ENCODE results near the gene SERPINA5.

SERPINA5 gene, protein sequence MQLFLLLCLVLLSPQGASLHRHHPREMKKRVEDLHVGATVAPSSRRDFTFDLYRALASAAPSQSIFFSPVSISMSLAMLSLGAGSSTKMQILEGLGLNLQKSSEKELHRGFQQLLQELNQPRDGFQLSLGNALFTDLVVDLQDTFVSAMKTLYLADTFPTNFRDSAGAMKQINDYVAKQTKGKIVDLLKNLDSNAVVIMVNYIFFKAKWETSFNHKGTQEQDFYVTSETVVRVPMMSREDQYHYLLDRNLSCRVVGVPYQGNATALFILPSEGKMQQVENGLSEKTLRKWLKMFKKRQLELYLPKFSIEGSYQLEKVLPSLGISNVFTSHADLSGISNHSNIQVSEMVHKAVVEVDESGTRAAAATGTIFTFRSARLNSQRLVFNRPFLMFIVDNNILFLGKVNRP

DNA sequence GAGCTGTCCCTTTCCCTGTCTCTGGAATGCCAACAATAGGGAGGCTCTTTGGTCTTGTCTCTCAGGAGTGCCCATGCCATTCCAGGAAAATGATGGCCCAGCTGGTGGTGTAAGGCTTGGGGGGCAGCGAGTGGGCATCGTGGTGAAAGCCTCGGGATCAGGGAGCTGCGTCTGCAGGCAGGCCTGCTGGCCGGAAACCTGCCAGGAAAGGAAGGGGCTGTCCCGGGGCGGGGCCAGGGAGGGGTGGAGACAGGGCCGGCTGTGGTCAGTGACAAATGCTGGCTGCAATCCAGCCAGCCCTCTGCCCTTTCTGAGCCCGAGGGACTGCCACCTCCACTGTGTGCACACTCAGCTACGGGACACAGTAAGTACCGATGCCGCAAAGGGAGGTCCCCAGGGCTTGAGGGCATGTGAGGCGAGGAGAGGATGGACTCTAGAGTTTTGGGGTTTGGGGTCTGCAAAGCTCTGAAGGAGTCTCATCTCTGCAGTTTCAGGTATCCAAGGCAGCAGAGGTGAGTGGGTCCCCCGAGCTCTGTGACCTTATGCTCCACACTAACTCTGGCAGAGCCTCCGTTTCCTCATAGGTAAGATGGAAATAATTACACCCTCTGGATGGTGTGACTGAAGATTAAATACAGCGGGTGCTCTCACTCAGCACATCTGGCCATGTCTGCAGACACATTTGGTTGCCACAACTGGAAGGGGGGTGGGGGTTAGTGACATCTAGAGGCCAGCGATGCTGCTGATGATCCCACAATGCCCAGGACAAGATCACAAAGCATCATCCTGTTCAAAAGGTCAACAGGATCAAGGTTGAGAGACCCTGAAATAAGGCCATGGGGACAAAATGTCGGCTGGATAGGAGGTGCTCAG is at the start of gene SERPINA5:
SERPINA5 (plus strand) TSS at position 300 of the 873 bp plus-strand sequence. CDS start 5,937 bp downstream, outside the sequence.
- no peak for DNase-seq

DNA sequence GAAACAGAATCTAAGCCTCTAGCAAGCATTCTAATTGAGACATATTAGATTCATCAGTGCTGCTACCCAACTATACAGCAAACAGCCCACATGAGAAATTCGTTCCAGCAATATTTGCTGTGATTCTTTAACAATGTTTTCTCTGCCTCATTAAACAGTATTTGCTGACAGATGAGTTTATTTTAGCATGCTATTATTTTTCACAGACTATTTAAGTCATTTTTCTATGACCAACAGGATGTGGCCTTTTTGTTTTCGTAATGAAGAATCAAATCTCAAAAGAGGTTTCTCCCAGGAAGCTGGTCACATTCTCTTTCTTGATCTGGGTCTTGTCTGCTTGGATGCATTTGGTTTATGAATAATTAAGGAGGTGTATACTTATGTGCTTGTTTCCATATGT is 48.8 kb upstream of the SERPINA5 start:
- no peak for DNase-seq

DNA sequence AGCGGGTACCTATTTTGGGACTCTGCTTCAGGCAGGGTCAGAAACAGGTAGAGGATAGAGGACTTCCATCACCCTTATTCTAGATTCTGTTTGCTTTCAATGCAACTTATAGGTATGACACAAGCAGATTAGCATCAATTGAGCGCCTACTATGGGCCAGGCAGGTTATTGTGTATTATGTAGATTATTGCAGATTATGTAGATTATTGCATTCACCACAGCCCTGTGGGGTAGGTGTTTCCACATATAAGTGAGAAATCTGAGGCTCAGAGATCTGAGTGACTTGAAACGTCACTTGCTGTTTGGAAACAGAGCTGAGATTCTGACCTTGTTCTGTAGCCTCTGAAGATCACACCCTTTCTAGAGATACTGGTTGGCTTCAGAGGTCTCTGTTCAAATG is 45.7 kb upstream of the SERPINA5 start:
- no peak for DNase-seq

DNA sequence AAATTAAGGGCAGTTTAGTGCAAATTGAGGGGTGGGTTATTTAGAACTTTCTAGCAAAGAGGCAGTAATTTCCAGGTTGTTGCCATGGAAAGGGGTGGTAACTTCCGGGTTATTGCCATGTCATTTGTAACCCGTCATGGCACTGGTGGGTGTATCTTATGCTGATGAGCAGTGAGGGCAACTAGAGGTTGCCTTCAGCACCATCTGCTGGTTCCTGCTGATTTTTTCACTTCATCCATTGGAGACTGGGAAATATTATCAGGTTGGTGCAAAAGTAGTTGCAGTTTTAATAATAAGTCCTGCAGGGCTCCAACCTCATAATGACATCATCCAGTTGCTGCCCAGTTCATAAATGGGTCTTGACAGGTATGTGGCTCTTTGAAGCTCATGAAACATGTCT is 44.4 kb upstream of the SERPINA5 start:
- peak; percentile 2 for DNase-seq

DNA sequence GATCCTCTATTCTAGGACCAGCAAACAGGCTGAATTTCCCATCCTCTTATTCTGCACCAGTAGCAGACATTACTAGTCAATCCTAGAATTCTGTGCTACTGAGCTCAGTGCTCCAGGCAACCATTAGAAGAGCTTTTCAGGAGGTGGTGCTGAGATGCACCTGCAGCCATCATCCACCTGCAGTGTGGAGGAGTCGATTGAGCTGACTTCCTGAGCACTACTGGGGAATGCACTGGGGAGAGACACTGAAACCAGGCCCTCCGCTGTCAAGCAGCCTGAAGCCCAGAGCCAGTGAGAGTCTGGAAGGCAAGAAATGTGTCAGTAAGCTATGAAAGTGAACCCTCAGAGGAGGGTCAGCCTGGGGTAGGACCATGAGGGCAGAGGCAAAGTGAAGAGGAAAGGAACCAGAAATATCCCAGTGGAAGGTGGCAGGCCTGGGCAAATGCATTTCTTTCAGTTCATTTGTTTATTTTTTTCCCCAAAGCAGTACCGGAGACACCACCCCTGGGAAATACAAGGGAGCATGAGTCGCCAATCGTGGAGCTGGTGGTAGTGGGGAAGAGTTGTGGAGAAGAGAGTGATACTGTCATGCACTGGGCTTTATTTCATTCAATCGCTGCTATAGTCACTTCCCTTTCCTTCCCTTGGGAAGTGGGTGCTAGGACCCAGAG is 43.0 kb upstream of the SERPINA5 start:
- no peak for DNase-seq

DNA sequence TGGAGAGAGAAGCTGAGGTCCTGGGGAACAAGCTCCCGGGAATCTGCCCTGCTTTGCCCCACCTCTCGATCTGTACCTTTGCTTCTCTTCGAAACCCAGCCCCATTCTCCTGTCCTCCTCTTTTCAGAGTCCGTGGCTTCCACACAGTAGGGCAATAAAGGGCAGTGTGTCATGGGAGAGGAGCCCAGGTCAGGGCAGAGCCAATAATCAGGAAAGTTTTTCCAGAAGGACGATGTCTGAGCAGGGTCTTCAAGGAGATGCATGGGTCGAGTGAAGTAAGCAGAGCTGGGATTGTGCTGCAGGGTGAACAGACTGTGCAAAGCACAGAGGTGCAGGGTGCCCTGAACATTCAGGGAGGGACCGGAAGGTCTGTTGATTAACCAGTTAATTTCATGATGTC is 42.0 kb upstream of the SERPINA5 start:
- DNase-seq: no peak

DNA sequence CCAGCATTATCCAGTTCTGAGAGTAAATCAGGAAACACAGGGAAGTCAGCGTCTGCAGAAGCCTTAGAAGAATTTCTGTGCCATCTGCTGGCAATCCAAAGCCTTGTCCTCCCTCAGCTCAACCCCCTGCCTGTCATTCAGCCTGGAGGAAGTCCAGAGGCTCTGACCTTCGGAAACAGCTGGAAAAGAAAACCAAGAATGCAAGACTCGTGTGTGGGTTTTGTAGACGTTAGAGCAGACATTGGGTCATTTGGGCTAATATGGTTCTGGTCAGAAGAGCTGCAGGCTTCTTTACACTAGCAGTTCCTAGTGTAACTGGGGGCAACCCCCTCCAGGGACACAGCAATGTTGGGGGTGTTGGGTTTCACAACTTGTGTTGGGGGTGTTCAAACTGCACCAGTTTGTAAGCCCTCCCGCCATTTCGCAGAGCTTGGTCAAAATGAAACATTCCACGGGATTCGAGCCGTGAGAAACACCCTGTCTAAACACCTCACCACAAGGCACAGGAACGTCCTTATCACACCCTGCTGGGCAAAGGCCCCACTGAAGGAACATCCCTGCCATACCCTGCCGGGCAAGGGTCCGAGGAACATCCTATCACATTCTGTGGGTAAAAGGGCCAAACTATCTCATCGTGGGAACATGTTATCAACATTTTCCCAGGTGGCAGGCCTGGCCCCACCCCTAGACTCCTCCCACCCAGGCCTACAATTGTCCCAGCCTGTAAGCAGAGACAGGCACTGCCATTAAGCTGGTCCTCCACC is 41.0 kb upstream of the SERPINA5 start:
- no peak for DNase-seq

DNA sequence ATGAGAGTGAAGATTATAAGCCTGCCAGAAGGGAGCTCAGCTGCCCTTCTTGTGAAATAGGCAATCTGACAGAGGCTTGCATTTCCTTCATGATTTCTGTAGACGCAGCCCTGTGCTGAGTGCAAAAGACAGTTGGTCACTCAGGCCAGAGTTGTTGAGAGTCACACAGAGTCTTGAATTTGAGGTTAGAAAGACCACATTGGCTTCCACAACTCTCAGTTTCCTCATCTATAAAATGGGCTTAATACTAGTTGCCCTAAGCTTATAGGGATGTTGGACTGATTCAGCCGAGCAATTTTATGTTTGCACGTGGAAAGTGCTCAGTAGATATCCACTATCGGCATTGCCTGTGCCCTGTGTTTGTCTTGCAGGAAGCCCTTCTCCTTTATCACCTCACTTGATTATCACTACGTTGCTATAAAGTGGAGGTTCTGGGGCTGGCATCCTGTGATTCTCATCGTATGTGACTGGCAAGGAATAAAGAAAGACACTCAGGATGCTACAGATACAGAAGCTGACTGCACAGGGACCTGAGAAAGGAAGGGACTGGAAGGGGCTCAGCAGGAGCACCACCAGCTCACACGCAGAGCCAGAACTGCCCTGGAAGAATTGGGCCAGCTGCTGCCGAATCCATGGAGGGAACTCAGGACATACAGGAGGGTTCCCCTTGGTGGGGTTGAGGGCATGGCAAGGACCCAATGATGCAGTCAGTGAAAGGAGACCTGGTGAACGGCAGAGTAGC is 39.8 kb upstream of the SERPINA5 start:
- no peak for DNase-seq

DNA sequence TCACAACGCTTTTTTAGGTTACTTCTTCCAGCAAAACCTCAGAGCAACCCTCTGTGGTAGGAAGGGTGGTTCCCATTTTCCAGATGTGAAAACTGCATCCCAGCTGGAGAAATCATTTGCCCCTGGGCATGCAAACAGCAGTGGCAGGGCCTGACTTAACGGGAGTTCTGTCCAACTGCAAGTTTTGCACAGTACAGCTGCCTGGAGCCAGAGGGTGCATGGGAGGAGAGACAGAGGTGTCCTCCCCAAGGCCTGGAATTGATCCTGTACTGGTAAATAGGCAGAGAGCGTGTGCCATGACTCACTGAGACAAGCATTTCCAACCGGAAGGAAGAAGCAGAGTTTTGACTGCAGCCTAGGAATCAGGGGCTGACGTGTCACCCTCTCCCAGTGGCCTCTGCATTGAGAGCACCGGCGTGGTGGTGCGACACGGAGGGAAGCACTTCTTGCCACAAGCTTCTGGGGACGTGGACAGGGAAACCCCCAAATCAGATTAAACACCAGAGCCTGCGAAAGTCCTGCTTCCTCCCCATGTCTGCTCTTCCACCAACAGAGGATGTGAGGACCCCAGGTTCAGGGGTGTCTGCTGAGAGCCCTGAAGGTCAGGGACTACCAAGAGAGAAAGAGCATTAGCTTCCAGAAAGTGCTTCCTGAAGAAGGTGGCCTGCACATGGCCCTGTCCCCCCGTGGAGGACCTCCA is 39.0 kb upstream of the SERPINA5 start:
- DNase-seq: no peak

DNA sequence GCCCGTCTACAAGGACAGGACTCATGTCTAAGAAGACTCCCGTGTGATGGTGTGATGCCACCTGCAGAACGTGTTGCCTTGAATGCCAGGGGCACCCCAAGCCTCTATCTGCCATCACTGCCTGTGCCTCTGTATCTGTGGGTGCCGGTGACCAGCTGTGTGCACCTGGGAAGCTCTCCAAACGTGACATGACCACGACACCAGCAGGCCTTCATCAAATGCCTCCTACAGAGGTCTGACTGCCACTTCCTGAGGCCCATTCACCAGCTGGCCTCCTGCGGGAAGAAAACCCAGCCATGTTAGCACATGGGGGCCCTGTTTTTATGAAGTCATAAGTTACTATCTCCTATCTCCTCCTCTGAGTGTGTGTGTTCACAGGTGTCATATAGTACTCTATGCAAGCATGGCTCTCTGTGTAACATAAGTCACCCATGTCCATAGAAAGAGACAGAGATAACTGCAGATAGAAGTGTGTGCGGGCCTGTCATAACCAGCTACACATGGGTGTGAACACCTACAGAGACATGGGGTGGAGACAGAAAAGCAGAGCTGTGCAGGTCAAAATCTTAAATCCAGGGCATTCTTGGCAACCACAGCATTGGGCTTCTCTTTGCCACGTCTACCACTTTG is 38.3 kb upstream of the SERPINA5 start:
- DNase-seq: no peak

DNA sequence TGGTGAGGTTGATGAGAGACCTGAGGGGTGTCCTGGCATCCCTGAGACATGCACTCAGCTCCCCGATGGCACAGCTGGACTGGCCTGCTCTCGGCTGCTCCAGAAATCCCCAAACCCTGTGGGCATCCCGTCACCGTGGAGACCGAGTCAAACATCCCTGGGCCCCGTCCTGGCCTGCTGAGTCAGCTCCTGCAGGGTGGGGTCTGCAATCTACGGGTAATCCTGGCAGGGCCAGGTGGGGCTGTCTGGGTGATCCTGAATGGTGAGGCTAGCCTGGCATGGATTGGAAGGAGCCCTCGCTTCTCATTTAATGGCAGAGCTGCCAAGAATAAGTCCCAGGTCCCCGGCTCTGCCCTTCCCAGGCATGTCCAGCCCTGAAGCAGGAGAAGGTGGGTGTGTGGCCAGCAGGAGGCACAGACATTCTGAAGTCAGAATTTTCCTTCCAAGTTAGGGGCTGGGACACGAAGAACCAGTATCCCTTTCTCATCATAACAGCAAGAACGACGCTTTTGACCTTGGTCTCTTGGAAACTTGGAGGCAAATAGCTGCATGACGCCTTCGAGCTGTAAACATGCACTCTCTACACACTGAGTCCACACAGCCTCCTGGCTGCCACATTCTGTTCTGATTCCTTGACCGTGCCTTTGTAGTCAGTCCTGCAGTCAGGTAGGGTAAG is 37.6 kb upstream of the SERPINA5 start:
- DNase-seq: no peak

DNA sequence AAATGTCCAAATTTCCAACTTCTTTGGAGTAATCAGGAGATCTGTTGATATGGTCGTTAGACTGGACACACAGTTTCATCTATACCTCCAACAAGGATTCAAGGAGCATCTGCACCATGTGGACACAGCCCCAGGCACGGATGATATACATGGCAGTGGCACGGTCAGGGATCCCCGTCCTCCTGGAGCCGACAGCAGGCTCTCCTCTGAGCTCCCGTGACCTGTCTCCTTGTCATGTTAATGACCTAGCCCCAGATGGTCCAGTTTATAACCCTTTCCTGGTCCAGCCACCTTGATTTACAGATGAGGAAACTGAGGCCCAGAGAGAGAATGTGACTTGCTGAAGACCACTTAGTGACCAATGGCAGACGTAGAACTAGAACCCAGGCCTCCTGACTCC is 36.5 kb upstream of the SERPINA5 start:
- no peak for DNase-seq

DNA sequence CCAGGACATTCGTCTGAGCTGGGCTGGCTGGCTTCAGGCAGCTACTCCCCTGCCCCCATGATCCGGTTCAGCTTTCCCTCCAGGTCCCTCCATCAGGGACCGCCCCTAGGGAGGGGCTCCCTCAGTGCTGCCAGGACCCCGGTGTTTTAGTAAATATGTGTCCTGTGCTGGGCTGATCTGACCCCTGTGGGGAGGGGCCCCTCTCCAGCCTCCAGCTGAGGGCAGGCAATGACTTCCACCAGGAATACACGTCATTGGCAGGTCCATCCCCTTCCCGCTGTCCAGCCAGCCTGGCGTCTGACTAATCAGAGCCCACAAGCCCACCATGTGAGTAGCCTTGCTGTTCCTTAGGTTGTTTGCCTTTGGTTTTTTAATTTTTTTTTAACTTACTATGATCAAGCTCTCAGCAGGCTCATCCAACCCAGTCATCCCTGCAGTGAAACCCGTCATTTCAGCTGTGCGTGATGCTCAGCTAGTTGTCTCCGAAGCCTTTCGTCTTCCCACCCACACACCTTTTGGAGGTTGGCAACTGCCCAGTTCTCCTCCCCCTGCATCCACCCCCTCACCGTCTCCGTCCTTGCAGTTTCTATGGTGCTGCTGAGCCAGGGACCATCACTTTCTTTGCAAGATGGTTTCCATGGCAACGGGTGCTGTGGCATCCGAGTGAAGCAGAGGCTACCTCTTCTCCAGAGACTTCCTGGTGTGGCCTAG is 35.9 kb upstream of the SERPINA5 start:
- DNase-seq: no peak

DNA sequence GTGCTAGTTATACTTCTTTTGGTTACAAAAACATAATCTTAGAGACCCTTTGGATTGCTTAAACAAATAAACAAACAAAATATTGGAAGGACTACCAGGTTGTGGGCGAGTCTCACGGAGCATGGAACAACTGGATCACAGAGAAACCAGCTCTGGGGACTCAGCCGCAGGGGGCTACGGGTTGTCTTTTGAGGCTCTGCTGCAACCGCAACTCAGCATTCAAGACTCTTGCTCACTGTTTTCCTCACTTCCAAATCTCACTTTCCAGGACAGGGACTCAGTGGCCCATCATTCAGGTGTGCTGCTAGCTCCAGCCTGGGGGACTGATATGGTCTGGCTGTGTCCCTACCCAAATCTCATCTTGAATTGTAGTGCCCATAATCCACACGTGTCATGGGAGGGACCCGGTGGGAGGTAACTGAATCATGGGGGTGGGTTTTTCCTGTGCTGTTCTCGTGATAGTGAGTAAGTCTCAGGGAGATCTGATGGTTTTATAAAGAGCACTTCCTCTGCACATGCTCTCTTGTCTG is 34.0 kb upstream of the SERPINA5 start:
- DNase-seq: no peak

DNA sequence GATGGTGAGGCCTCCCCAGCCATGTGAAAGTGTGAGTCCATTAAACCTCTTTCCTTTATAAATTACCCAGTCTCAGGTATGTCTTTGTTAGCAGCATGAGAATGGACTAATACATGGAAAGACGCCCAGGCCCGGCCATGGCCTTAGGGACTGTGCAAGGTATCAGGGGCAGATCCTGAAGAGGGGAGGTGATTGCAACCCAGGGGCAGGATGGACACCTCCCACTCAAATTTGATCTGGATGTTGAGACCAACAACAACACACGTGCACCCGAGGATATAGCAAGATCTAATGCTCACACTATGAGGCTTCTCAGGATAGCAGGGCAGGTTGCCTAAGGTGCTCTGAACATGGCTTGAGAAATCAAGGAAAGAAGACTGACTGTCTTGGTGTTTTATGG is 33.5 kb upstream of the SERPINA5 start:
- no peak for DNase-seq

DNA sequence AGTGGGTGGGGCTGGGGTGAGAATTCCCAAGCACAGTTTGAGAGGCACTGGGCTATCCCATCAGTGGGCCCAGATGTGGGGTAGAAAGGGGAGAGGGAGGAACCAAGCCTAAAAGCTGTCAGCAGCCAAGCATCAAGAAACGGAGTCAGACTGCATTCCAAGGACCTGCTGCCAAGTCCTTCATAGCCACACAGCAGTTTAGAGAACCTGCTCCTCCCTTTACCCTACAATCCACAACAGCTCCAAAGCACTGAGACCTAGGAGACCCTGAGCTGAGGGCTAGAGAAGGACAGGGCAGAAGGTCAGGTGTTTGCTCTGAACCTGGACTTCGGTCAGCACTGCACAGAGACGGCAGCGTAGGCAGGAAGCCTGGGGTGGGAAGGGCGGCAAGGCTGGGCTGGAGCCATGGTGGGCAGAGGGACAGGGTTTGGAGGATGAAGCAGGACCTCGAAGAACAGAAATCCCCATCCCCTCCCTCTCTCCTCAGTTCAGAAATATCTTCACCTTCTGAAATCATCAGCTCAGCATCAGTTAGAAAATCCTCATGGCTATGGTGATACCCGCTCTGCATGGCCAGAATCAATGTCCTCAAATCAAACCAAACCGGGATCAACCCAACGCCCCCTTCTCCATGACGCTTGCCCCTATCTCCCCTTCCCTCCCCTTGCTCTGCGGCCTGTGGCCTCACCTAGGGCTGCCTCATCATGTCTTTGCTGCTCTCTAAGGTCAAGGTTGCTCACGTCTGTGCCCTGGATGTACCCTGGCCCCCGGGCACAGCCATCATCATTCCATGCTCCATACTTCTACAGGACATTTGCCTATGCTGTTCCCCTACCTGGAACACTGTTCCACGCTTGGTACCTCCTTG is 32.9 kb upstream of the SERPINA5 start:
- DNase-seq: no peak

DNA sequence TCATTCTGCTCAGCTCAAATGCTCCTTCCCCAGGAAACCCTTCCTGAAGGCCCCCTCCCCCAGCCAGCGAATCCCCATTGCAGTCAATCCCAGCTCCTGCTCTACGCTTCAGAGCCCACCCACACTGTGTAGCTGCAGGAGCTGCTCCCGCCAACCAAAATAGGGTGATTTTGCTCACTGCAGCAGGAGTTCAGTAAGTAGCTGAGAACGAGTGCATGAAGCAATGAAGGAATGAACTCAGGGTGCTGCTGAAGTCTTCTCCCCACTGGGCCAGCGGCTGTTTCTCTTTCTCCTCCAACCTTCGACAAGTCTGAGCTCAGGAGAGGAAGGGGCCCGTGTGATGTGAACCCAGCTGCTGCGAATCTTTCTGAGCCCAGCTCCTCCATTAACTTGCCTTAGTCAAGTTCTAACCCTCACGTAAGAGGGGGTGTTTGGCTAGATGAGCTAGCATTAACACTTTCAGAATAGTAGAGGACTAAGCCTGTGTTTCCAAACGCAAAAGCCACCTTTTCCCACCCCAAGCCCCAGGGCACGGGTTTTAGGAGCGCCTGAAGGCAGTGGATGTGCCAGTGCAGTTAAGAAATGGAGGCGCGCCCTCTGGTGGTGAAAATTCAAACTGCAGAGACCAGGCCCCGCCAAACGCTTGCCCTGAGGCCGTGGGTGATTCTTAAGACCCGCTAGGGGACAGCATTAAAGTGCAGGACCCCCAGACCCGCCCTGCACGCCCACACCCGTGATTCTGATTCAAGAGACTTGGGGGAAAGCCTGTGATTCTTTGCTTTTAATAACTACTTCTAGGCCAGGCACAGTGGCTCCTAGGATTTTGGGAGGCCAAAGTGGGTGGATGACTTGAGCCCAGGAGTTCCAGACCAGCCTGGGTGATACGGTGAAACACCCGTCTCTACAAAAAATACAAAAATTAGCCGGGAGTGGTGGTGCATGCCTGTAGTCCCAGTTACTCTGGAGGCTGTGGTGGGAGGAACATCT is 31.9 kb upstream of the SERPINA5 start:
- peak; percentile 55 for DNase-seq
